Bronchial epithelial cell (primary cell): ENCODE measurements around the gene MYH15. TPM values are rescaled to one million over a fixed set of nuclear protein-coding genes. Genes with fewer than 3 reads are reported as not detected.

Experiments
- DNase-seq: peaks from one replicate; pipeline ENCODE4 v3.0.0-alpha.2; 2010; ENCODE audit warnings: low read depth
- FAIRE-seq: peaks from 2 replicates; lab custom pipeline; 2011; peaks lifted over from hg19 to GRCh38; lab: Jason Lieb, UNC
- H3K27me3 ChIP-seq: 2 replicates; pipeline ENCODE4 v1.5.1; 2011; ENCODE audit warnings: low read length; ENCODE audit not compliant: control insufficient read depth, insufficient read depth
- H3K36me3 ChIP-seq: 2 replicates; pipeline ENCODE4 v1.5.1; 2011; ENCODE audit warnings: low read length; ENCODE audit not compliant: control insufficient read depth, insufficient read depth
- H3K4me3 ChIP-seq: 2 replicates; pipeline ENCODE4 v1.5.1; 2011; ENCODE audit warnings: mild to moderate bottlenecking, low read depth, low read length, control low read depth
- CTCF ChIP-seq: IDR thresholded peaks from 2 replicates; pipeline ENCODE4 v1.5.1; 2011; ENCODE audit warnings: mild to moderate bottlenecking, moderate library complexity, low read length, control low read depth, inconsistent platforms; ENCODE audit not compliant: insufficient read depth, severe bottlenecking
- total RNA-seq: library from RNA; depleted of rRNA; stranded (reverse); fragments of >200 nt; gene quantifications from 2 replicates; pipeline ENCODE4 v1.2.1, GENCODE V29; 2014

Gene MYH15
- total RNA-seq, 1 donor from 2014 or later = under 0.01 TPM

- no peak overlapping the region for H3K4me3 ChIP-seq
- no peaks in the 10 kb centered on the region for H3K36me3 ChIP-seq
- H3K27me3 ChIP-seq = no peaks in the 10 kb centered on the region
- no peak for TF ChIP-seq CTCF
- no peak for DNase-seq
- FAIRE-seq = no peak
Observed at GRCh38 chr3:108354562-108354961, 155.8 kb downstream of the MYH15 start.

- FAIRE-seq (no peak), DNase-seq (no peak)
- no peaks in the 10 kb centered on the region for H3K27me3 ChIP-seq
- no peak overlapping the region for H3K4me3 ChIP-seq
- no peaks in the 10 kb centered on the region for H3K36me3 ChIP-seq
- no peak for TF ChIP-seq CTCF
Observed at GRCh38 chr3:108352176-108352575, 158.2 kb downstream of the MYH15 start.

- FAIRE-seq = no peak
- H3K4me3 ChIP-seq = no peak overlapping the region
Observed at GRCh38 chr3:108346301-108347227, 163.8 kb downstream of the MYH15 start.

GRCh38 chr3:108345492-108346205, 164.7 kb downstream of the MYH15 start:
- DNase-seq = no peak
- H3K4me3 ChIP-seq = no peak overlapping the region
- FAIRE-seq = no peak

More at GRCh38 chr3:108346301-108347227, 163.8 kb downstream of the MYH15 start:
- H3K36me3 ChIP-seq = no peaks in the 10 kb centered on the region
- TF ChIP-seq CTCF = no peak
- no peaks in the 10 kb centered on the region for H3K27me3 ChIP-seq
- no peak for DNase-seq

DNA sequence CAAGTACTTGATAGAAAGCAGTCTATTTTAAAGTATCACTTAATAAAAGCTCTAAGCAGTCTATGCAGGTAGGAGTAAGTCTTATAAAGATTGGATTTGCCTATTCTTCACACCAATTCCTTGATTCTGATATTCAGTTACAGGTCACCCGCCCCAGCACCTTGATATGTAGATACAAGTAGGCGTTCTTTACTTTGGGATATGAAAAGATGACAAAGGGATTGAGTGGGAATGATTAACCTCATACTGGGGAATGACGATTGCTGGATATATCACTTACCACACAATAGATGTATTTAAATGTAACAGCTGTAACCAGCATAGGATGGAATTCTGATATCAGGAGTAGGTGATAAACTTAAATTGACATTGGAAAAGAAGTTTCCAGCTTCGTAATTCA, 166.9 kb downstream of the MYH15 start:
- no peaks in the 10 kb centered on the region for H3K36me3 ChIP-seq
- no peak for TF ChIP-seq CTCF
- H3K27me3 ChIP-seq = no peaks in the 10 kb centered on the region
- no peak for FAIRE-seq
- no peak for DNase-seq
- no peak overlapping the region for H3K4me3 ChIP-seq

More at GRCh38 chr3:108345492-108346205, 164.7 kb downstream of the MYH15 start:
- H3K27me3 ChIP-seq = no peaks in the 10 kb centered on the region
- H3K36me3 ChIP-seq = no peaks in the 10 kb centered on the region
- no peak for TF ChIP-seq CTCF
